ENCODE results near the gene MSLN.
A peak's percentile ranks its signal among the peaks of the same experiment; 100 is the strongest.
"Not testable (repeated sequence)": the region's sequence is repeated elsewhere in the genome, so short reads cannot be mapped to it uniquely, and the experiment has no call there.

Gene MSLN

GRCh38 chr16:760545-761343 lies at the start of gene MSLN:
Gene MSLN, plus strand, starts transcription at chr16:760734. Its CDS starts 1,947 bp downstream, at chr16:762681.
- H3K4me3 ChIP-seq (ENCODE audit: low read length): no peak within 1 kb of the TSS
- TF ChIP-seq ZNF274 (IDR thresholded peaks at IDR 0.05; ENCODE audit: low read depth, low read length): no peak

DNA sequence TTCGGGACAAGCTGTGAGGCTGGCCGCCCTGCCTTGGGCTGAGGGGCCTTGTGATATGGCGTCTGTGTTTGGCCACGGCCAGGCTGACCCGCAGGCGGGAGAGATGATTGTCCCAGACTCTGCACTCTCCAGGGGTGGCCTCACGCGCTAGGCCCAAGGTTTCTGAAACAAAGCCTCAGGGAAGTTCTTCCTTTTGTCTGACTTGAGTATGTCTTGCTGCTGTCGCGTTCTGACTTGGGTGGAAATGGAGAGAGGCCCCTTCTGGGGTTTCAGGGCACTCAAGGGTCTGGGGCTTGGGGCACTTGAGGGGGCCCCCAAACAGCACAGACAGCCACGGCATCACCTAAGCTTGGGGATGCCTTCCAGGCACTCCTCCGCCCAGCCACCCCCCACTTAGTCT lies 49.5 kb upstream of the MSLN start:
- TF ChIP-seq ZNF274 (IDR thresholded peaks at IDR 0.05; ENCODE audit: low read depth, low read length): no peak
- H3K4me3 ChIP-seq (ENCODE audit: low read length): no peak overlapping the region

GRCh38 chr16:711548-712320 lies 48.8 kb upstream of the MSLN start:
- no peak overlapping the region for H3K4me3 ChIP-seq (ENCODE audit: low read length)
- TF ChIP-seq ZNF274 (IDR thresholded peaks at IDR 0.05; ENCODE audit: low read depth, low read length): no peak

DNA sequence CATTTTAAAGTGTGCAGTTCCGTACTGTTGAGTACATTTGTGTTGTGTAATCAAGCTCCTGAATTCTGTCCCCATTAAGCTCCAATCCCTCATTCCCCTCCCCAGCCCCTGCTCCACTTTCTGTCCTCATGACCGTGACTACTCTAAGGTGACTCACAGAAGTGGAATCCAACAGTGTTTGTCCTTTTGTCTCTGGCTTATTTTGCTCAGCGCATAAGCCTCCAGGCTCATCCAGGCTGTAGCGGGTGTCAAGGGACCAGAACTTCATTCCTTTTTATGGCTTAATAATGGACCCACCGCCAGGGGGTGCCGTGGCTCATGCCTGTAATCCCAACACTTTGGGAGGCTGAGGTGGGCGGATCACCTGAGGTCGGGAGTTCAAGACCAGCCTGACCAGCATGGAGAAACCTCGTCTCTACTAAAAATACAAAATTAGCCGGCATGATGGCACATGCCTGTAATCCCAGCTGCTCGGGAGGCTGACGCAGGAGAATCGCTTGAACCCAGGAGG lies 47.7 kb upstream of the MSLN start:
- not testable (repeated sequence) for H3K4me3 ChIP-seq (ENCODE audit: low read length)

- H3K4me3 ChIP-seq (ENCODE audit: low read length): no peak overlapping the region
- no peak for TF ChIP-seq ZNF274 (IDR thresholded peaks at IDR 0.05; ENCODE audit: low read depth, low read length)
These were observed 46.5 kb upstream of the MSLN start for GRCh38 chr16:714079-714478.

GRCh38 chr16:714558-715476 lies 45.7 kb upstream of the MSLN start, which contains the start of gene METRN:
Gene METRN, plus strand, starts transcription at chr16:715118. Its CDS starts 172 bp downstream, at chr16:715290.
- no peak for TF ChIP-seq ZNF274 (IDR thresholded peaks at IDR 0.05; ENCODE audit: low read depth, low read length)
- peak within 1 kb of the TSS; percentile 43; the same call in 1 of the 2 replicates for H3K4me3 ChIP-seq (ENCODE audit: low read length)

- TF ChIP-seq ZNF274 (IDR thresholded peaks at IDR 0.05; ENCODE audit: low read depth, low read length): no peak
- H3K4me3 ChIP-seq (ENCODE audit: low read length): peak overlapping the region; percentile 43; the same call in 1 of the 2 replicates
These were observed 44.9 kb upstream of the MSLN start for GRCh38 chr16:715477-716199.

DNA sequence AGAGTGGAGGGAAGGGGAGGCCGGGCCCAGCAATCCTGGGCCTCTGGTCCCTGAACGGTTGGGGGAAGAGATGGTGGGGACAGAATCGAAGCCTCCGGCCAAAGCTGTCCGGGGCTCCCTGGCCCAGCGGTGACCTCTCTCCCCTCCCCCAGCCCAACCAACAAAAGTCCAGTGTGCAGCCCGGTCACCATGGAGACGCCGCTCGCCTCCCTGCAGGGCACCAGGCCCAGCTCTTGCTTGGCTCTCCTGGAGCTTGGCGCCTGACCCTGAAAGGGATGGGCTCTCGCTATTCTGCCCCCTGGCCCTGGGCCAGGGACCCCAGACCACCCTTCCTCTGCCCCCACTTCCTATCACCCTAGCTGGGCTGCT lies 44.4 kb upstream of the MSLN start:
- TF ChIP-seq ZNF274 (IDR thresholded peaks at IDR 0.05; ENCODE audit: low read depth, low read length): no peak
- no peak overlapping the region for H3K4me3 ChIP-seq (ENCODE audit: low read length)

DNA sequence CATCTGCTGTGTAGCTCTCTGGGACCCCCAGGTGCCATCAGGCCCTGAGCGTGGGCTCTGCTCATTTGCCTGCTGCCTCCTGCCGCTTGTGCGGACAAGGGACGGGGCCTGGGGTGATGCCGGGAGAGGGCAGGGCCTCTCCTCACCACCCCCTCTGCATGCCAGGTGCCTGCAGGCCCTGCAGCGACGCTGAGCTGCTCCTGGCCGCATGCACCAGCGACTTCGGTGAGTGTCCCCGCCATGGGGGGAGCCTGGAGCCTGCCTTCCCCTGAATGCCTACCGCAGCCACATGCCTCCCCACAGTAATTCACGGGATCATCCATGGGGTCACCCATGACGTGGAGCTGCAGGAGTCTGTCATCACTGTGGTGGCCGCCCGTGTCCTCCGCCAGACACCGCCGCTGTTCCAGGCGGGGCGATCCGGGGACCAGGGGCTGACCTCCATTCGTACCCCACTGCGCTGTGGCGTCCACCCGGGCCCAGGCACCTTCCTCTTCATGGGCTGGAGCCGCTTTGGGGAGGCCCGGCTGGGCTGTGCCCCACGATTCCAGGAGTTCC lies 43.7 kb upstream of the MSLN start:
- H3K4me3 ChIP-seq (ENCODE audit: low read length): no peak overlapping the region
- TF ChIP-seq ZNF274 (IDR thresholded peaks at IDR 0.05; ENCODE audit: low read depth, low read length): no peak

DNA sequence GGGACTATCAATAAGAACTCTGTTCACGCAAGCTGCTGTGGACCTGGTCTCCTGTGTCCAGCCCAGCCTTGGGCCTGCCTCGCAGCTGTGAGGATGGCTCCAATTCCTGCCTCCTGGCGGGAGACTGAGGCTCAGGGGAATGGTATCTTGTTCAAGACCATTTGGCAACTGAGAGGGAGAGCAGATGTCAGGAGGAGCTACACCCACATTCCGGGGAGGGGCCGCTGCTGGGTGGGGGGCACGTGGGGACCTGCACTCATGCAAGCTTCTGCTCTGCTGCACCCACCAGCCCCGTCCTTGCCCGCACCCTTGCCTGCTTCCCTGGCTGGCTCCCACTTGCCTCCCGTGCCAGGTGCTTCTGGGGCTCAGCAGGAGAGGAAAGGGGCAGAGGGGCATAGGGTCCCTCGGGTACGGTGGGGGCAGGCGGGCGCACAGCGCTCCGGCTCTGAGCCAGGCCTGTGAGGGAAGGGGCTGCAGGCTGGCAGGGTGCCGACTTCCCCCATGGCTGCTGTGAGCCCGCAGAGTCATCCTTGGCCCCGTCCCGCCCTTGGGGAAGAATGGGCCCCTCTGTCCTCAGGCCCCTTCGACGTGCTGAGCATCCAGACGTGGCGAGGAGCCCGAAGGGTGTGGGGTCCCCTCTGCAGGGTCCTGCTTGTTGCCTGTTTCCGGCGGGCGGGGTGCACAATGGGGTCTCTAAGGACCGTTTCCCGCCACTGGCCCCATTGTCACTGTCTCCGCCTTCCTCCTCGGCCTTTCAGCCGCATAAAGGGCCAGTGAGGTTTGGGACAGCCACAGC lies 42.9 kb upstream of the MSLN start:
- no peak for TF ChIP-seq ZNF274 (IDR thresholded peaks at IDR 0.05; ENCODE audit: low read depth, low read length)
- no peak overlapping the region for H3K4me3 ChIP-seq (ENCODE audit: low read length)

DNA sequence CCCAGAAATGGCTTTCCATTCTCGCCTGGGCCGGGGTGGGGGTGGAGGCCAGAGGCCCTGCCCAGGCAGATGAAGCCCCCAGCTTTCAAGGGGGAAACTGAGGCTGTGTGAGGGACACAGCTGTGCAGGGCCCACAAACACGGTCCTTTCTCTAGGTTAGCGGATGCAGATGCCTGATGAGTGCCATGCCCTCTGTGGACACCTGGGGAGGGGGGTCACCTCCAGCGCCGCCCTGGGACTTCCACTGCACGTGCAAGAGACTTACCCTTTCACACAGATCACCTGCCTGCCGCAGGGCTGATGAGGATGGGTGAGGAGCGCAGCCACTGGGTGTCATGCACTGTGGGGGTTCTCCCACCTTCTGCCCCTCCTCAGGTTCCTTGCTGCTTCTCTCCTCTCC lies 42.1 kb upstream of the MSLN start:
- TF ChIP-seq ZNF274 (IDR thresholded peaks at IDR 0.05; ENCODE audit: low read depth, low read length): no peak
- no peak overlapping the region for H3K4me3 ChIP-seq (ENCODE audit: low read length)

DNA sequence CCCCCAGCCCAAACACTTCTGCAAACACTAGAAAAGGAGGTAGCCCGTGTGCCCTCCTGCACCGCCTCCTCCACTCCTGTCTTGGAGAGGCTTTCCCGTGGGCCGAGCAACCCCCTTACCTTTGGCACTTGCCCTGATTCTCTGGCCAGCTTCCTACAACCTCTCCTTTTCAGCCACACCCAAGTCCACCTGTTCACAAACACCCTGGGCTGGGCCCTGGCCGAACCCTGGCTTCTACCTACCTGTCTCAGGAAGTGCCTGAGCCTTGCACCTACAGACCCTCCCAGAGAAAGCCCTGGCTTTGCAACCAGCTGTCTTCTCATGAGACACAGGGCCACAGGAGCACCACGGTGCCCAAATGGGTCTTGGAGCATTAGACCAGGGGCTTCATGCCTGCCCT lies 41.6 kb upstream of the MSLN start:
- no peak overlapping the region for H3K4me3 ChIP-seq (ENCODE audit: low read length)
- no peak for TF ChIP-seq ZNF274 (IDR thresholded peaks at IDR 0.05; ENCODE audit: low read depth, low read length)

Data from GM08714 (cell line).